SK-N-SH (cell line): ENCODE measurements around the gene CFAP68.

Experiments used
- CTCF ChIP-seq: fragments of 200-600 bp; sonication (generic); IDR thresholded peaks from 2 replicates; pipeline ENCODE4 v1.6.1; 2017; ENCODE audit warnings: antibody characterized with exemption, mild to moderate bottlenecking, moderate library complexity
- EP300 ChIP-seq, 2 experiments: IDR thresholded peaks; 2 replicates each; pipeline versions ENCODE4 v1.4.0 to v1.6.1; 2012; ENCODE audit warnings: borderline replicate concordance in 1 of 2, low read depth in 1 of 2, low read length in 1 of 2
- GABPA ChIP-seq: IDR thresholded peaks from 2 replicates; pipeline ENCODE4 v1.4.0; 2012; ENCODE audit warnings: low read depth, mild to moderate bottlenecking
- NFIC ChIP-seq: IDR thresholded peaks from 2 replicates; pipeline ENCODE4 v1.4.0; 2012; ENCODE audit warnings: borderline replicate concordance
- TAF1 ChIP-seq: IDR thresholded peaks from 2 replicates; pipeline ENCODE4 v1.6.1; 2012; ENCODE audit warnings: low read depth, mild to moderate bottlenecking, low read length, moderate library complexity, borderline replicate concordance
- YY1 ChIP-seq: IDR thresholded peaks from 2 replicates; pipeline ENCODE4 v1.4.0; 2012; ENCODE audit warnings: low read depth, mild to moderate bottlenecking

GRCh38 chr11:111916768-111917167, 37.4 kb downstream of the CFAP68 start:
- no peak for TF ChIP-seq CTCF
- TF ChIP-seq EP300 (IDR thresholded peaks at IDR 0.05; ENCODE audit: borderline replicate concordance in 1 of 2, low read depth in 1 of 2, low read length in 1 of 2), result no peak
- no peak for TF ChIP-seq TAF1
- no peak for TF ChIP-seq NFIC
- no peak for TF ChIP-seq GABPA
- TF ChIP-seq YY1, result no peak
